HK-2 (cell line): Measurements from ENCODE around the gene PABPN1L.

Source experiments
- DNase-seq: peaks from one replicate; pipeline ENCODE4 v3.0.0-alpha.2; 2018; ENCODE audit not compliant: unreplicated experiment

The PABPN1L gene

DNA sequence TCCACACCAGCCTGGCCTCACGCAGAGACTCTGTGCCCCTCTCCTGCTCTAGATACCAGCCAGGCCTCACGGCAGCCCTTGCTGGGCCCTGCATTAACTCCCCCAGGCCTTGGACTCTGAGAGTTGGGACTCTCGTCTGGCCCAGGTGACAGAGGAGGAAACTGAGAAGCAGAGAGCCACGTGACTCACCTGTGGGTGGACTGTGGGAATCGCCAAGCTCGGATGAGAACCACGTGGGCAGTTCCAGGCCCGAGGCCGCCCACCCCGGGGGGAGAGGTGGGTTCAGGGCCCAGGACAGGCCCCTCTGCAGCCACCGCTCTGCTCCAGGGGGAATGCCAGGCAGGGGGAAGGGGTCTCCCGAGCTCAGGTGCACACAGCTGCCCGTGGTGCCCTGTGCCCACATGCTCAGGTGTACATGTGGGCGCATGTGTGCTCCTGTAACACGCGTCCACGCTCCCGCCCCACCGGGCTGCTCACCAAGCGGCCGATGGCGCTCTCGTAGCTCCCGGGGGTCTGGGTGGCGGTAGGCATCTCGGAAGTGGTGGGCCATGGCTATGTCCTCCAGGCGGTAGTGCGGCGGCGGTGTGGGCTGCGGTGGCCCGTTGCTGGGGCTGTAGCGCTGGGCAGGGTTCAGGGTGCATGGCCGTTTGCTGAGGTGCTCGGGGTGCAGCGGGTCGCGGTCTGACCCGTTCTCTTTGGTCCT lies 18.3 kb upstream of the PABPN1L start:
- no peak for DNase-seq

DNA sequence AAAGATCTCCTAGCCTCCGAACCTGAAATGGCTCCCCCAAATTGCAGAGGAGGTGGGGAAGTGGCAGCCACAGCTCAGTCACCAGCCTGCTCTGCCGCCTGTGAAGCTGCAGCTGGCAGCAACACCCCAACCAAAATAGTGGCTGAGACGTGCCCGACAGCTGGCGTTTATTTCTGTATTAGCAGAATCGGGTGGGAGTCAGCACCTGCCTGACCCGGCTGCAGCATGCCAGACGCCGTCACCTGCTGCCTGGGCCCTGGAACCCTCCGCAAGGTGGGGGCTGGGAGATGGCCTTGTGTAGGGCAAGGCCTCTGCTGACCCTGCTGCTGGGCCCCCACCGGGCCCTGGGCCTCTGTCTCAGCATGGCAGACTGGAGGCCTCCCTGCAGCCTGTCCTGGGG lies 17.5 kb upstream of the PABPN1L start:
- no peak for DNase-seq

DNA sequence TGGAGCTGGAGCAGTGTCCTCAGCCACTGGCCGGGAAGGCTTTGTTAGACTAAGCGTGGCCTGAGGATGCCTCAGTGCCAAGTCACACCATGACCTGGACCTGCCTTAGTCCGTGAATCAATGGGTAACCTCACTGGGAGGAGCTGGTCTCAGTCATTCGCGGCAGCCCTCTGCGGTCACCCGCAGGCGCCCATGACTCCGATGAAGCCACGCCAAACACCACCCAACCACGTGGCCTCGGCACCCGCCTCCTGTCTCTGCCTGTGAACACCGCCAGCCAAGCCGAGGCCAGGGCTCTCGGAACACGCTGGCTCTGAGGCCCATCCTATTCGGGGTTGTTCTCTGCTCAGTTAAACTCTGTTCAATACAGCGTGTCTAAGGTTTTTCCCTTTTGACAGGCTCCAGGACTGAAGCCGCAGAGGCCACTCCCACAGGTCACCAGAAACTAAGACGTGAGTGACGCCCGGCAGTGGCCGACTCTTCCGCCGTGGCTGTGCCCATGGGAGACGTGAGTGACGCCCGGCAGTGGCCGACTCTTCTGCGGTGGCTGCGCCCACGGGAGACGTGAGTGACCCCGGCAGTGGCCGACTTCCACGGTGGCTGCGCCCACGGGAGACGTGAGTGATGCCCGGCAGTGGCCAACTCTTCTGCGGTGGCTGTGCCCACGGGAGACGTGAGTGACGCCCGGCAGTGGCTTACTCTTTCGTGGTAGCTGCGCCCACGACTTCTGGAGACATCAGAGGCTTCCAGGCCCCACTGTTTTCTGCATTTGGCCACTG lies 16.8 kb upstream of the PABPN1L start:
- DNase-seq: no peak

DNA sequence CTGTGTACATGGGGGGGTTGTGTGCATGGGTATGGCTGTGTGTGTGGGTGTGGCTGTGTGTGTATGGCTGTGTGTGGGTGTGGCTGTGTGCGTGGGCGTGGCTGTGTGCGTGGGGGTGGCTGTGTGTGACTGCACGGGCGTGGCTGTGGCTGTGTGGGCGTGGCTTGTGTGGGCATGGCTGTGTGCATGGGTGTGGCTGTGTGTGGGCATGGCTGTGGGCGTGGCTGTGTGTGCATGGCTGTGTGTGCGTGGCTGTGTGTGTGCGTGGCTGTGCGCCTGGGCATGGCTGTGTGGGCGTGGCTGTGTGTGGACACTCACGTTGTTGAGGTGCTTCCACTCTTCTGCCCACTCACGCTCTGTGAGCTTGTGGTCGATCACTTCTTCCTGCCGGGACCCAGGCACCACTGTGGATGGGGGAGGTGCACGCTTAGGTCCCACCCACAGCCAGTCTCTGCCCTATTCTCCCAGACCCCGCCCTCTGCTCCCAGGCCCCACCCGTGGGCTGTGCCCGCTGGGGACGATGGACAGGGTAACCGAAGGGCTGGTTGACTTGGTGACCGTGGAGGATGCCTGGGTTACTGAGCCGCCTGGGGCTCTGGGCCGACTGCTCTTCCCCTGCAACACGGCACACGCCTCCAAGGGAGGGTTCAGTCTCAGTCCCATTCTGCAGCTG lies 16.0 kb upstream of the PABPN1L start:
- DNase-seq: no peak

DNA sequence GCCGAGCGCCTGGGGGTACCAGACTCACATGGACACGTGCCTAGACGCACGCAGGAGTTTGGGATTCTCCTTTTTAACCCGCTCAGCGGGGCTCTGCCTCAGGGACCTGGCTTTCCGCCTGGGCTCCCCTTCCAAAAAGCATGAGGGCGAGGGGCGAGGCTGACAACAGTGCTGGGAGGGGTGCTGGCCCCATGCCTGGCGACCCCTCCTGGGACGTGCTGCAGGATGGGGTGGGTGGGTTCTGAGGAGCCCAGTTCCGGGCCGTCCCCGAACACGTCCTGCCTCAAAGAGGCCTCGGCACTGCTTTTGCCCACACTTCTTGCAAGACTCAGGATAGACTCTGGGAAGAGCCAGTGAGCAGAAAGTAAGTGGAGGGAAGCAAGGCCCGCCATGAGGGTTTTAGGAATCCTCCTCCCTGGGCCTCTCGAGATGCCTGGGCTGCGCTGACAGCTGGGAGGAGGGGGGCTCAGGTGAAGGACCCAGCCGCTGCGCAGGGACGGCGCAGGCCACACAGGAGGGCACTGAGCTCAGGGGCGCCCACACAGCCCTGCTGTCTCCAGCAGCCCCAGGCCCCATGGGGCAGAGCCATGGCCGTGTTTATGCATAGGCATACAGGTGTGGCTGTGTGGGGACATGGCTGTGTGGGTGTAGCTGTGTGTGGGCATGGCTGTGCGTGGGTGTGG lies 15.4 kb upstream of the PABPN1L start:
- no peak for DNase-seq

DNA sequence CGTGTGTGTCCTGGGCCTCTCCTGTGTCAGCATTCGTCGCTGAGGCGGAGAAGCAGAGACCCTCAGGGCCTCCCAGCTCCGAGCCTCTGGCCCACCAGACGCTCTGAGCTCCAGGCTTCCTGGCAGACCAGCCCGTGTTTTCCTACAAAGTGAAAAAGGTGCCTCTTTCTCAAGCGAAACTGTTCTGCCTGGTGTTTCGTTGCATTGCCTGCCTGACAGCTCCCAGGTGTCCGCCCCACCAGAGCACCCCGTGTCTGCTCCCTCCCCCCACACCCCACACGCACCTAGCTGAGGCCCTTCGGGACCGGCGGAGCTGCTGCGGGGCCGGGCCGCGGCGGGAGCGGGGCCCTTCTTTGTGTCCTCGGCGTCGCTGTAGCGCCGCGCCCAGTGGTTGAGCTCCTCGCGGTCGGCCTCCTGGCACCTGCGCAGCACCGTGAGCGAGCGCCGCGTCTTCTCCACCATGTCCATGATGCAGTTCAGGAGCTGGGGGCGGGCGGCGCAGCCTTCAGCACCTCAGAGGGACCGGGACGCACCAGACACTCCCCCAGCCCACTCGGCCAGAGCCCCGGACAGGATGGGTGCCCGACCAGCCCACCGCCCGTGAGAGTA lies 14.7 kb upstream of the PABPN1L start:
- no peak for DNase-seq

DNA sequence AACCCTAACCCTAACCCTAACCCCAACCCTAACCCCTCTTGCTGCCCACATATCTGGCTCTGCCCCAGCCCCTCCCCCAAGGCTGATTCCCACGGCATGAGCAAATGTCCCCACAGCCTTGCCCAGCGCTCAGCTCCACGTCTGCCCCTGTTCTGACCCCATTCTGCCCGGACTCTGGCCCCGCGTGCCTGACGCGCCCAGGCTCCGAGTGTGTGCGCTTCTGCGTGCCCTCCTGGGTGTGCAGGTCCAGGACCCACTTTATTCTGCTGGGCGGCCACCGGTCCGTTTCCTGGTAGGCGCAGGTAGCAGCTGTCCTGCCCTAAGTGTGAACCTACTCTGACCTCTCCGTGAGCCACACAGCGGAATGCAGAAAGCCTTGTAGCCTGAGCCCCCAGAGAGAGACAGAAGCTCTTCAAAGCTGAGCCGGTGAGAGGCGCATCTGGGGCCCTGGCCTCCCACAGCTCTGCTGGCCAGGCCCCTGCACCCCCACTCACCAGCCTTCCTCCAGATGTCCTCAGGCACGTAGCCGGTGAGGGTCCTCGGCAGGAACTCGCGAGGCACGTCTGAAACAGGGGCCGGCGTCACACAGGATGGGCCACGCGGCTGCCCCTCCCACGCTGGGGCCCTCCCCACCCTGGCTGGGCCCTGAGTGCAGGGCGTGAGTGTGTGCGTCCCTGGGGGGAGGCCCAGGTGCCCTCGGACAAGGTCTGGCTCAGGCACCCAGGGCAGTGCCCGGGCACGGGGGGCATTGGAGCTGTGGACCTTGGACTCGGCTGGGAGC lies 14.0 kb upstream of the PABPN1L start:
- DNase-seq: no peak

DNA sequence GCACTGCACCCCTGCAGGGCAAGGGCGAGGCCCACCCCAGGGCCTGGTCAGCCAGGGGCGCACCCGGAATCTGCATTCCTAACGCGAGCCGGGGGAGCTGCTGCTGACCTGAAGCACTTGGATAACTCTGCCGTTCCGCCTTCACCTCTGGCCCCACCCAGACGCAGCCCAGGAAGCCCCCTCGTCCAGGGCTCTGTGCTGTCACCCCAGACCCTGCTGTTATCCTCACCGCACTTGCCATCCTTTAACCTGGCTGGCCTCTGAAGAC lies 13.3 kb upstream of the PABPN1L start:
- no peak for DNase-seq

DNA sequence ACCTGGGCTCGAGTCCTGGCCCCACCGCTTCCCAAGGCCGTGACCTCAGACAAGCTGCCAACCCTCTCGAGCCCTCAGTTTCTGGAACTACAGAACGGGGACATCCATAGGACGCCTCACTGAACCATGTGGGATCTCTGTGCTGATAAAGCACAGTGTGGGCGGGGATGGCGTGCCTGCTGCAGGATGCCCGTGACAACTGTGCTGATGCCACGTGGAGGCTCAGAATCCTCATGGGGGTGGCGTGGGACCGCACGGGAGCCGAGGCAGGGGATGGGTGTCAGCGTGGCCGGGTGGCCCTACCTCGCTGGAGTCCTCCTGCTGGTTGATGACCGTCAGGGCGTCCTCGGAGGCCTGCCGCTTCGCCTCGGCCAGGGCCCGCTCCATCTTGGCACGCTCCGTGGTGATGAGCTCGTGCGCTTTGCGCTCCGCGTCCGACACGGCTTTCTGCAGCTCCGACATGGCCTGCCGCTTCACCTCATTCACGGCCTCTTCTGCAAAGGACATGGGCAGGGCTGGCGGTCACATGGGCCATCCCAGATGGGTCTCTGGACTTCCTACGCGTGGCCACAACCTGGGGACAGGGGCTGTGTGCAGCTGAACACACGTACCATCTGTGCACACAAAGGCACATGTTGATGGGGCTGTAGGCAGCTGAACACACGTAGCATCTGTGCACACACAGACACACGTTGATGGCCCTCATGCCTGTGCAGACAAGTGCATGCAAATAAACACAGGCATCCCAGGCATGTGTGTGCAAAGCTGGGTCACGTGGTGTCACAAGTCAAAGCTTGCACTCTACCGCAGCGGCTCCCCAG lies 12.7 kb upstream of the PABPN1L start:
- no peak for DNase-seq

DNA sequence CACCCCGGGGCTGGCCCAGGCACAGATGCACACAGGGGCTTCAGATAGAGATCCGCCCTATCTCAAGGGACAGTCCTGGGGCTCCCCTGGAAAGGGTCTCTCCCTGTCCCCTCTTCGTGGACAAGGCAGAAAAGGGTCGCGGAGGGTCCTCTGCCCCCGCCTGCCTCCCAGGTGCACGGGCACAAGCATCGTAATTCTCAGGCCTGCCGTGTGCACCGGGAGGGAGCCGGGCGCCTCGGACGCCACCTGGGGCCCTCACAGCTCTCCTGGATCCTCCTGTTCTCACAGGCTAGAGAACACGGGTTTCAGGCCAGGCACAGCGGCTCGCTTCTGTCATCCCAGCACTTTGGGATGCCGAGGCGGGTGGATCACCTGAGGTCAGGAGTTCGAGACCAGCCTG lies 11.9 kb upstream of the PABPN1L start:
- DNase-seq: no peak

DNA sequence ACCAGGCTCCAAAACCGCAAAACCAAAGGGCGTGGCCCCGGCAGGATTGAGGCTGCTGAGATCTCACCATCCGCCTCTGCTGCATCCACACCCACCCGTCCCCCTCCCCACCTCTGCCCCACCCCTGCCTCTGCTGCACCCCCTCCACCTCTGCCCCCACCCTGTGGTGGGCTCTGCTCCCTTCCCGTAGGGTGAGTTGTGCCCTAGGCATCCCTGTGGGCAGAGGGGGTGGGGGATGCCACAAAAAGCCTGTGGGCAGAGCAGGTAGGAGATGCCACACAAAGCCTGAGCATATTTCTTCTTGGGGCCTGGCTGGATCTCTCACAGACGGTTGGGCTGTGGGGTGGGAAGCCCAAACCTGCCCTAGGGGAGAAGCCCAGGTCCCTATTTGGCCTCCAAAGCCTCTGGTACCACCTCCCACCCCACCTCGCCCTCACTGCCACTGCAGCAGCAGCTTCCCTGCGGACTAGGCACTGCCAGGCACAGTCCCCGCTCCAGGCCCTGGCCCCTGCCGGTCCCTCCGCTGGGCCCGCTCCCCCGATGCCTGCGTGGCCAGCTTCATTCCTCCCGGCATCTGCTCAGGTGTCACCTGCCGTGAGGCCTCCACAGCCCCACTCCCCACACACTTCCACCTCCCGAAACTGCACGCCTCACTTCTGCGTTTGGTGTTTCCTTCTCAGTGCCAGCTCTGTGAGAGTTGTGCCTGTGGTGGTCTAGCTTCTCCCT lies 11.3 kb upstream of the PABPN1L start:
- no peak for DNase-seq

DNA sequence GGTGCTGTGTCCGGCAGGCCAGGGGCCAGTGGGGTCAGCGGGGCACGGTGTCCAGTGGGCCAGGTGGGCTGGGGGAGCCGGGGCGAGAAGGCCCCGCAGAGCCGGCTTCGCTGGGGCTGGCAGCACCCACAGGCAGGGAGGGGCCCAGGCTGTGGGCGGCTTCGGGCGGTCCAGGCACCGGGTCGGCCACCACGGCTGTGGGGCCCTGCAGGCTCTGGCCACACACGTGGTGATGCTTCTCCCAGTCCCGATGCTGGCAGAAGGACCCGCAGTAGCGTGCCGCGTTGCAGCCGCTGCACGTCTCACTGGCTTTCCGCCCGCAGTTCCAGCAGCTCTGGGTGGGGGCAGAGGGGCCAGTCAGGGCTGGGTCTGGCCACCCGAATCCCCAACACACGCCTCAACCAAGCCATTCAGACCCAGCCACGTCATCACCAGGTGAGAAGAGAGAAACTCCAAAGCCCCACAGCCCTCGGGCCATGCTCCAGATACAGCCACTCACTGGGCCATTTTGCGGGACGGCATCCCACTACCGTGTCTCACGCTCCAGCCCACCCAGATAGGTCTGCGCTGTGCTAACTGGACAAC lies 10.6 kb upstream of the PABPN1L start:
- DNase-seq: no peak

DNA sequence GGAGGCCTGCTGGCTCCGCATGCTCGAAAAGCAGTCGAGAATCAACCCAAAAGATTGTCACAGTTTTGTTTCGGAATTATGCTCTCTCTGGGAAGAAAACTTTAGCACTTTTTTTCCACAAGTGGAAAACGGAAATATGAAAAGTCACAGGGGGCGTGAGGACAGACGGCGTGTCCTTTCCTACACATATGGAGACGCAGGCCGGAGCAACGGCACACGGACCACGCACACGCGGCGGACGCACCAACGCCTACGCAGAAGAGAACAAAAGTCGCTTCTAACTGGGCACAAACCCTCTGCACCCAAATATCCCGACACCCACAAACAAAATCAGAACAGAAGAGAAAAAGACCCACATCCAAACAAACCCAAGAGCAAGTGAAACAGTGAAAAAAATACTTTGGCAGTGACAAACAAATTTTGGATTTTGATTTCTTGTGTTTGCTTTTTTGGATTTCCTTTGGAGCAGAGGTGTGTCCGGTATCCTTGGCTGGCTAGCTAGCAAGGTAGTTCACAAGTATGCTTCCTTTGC lies 9.3 kb upstream of the PABPN1L start:
- no peak for DNase-seq

DNA sequence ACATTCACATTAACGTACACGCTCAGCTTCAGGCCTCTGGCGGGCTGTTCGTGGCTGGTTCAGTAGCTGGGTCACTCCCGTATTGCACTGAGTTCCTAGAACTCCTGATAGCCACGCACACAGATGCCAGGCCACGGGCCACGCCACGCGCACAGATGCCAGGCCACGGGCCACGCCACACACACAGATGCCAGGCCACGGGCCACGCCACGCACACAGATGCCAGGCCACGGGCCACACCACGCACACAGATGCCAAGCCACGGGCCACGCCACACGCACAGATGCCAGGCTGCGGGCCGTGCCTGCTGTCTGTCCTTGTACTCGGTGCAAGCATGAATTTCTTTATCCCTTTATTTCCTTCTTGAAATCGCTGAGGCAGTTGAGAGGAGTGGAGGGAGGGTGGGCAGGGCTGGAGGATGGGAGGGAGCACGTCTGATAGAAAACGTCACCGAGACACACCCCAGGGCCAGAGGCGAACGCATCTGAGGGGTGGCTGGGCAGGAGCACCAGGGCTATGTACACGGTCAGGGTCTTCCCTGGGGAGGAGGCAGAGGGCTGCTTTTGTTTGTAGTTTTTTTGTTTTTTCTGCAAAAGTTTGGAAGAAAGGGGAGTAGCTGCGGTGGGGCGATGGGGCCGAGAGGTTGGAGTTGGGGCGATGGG lies 8.6 kb upstream of the PABPN1L start:
- no peak for DNase-seq

DNA sequence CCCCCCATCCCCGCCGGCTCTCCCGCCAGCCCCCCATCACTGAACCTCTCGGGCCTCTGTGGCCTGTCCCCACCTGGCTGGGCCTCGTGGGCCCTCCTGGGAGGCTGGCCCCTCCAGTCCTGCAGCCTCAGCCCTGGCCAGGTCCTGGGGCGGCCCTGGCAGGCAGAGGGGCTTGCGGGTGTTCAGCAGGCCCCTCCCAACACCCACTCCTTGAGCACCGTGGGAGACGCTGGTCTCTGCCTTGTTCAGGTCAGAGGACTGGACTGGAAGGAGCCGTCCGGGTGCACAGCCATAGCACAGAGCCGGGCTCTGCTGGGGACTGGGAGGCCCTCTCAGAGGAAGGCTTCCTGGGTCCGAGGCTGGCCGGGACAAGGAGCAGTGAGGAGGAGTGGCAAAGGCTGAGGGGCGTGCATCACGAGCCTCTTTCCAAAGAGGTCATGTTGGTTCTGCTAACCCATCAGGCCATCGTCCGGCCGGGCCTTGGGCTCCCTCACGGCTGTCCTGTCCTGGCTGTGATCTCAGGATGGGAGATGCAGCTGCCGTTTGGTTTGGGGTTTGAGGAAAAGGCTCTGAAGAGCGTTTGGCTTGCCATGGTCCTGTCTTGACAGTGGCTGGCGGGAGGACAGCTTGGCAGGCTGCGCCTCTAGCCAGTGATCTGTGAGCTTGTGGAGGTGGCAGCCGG lies 6.3 kb upstream of the PABPN1L start:
- DNase-seq: no peak

DNA sequence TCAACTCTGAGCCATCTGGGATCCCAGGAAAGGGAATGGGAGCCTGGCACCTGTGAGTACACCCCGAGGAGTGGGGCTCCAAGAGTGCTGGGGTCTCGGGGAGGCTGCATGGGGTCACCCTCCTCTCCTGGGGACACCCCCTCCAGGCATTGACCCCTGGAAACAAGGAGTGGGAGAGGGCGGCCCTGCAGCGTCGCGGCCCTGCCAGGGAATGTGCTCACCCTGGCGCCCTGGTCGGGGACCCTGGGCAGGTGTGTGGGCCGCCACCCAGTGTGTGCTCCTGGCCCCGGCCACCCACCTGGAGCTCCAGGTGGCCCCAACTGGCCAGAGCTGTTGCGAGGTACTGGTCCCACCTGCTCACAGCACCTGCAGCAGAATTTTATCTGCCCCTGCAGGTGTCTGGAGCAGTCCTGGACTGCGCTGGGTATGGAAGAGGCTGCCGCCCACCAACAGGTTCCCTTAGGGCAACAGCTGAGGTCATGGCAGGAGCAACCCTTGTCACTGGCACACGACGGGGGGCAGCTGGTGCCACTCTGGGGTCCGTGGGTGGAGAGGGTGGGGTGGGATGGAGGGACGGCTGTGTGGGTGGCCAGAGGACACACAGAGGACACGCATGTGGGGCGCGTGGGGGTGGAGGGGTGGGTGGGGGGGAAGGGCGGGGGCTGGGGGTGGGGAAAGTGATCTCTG lies 5.4 kb upstream of the PABPN1L start:
- DNase-seq: no peak

DNA sequence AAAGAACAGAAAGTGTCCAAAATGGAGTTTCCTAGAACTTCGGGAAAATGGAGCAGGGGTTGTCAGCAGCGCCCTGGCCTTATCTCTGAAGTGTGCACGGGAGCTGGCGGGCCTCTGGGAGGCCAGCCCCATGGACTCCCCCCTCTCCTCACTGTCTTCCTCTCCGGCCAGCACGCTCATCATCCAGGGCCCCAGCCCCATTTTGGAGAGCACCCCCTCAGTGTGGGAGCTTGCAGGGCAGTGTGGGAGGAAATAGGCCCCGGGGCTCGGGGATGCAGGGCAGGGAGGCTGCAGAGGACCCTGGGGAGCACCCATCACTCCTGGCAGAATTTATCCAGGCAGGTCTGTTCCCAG lies 4.9 kb upstream of the PABPN1L start:
- DNase-seq: no peak
